IPS-18a (cell line): Measurements from ENCODE around the gene ECE1.
A peak's percentile ranks its signal among the peaks of the same experiment; 100 is the strongest.
"Not testable (repeated sequence)": the region's sequence is repeated elsewhere in the genome, so short reads cannot be mapped to it uniquely, and the experiment has no call there.

ENCODE experiments used
- H3K27ac ChIP-seq: one replicate; pipeline ENCODE4 v1.5.1; 2013; ENCODE audit warnings: low read length
- H3K27me3 ChIP-seq: one replicate; pipeline ENCODE4 v1.6.1; 2013; ENCODE audit warnings: mild to moderate bottlenecking, low read length; ENCODE audit not compliant: control insufficient read depth, insufficient read depth
- H3K36me3 ChIP-seq: one replicate; pipeline ENCODE4 v1.6.1; 2013; ENCODE audit warnings: low read depth, low read length; ENCODE audit not compliant: control insufficient read depth
- H3K4me1 ChIP-seq: one replicate; pipeline ENCODE4 v1.6.1; 2013; ENCODE audit warnings: low read depth, low read length; ENCODE audit not compliant: control insufficient read depth
- H3K4me3 ChIP-seq: one replicate; pipeline ENCODE4 v1.5.1; 2013; ENCODE audit warnings: low read length
- H3K9ac ChIP-seq: one replicate; pipeline ENCODE4 v1.6.1; 2013; ENCODE audit warnings: mild to moderate bottlenecking, low read length, moderate library complexity
- H3K9me3 ChIP-seq: one replicate; pipeline ENCODE4 v1.6.1; 2013; ENCODE audit warnings: low read depth, low read length; ENCODE audit not compliant: control insufficient read depth

Gene ECE1

DNA sequence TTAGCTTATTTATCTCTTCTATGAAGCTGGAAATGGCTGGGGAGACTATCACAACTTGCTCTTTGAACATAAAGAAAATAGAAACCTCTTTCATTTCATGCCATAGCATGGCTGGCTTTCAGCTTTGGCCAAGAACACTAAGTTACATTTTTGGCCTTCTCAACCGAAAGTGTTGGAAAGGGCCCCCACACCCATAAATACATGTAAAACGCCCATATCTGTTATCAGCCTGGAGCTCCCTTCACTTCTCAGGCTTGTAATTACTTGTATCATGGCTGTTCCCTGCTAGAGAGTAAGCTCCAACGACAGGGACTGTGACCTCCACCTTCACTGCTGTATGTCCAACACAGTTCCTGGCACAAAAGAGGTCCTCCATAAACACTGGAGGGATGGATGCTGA, 100.8 kb downstream of the ECE1 start:
- H3K27ac ChIP-seq, result no peak overlapping the region
- H3K9me3 ChIP-seq, result no peaks in the 10 kb centered on the region
- no peak overlapping the region for H3K9ac ChIP-seq
- H3K27me3 ChIP-seq, result peaks cover 82% of the 10 kb centered on the region
- H3K36me3 ChIP-seq, result no peaks in the 10 kb centered on the region
- H3K4me3 ChIP-seq, result no peak overlapping the region
- H3K4me1 ChIP-seq, result no peaks in the 10 kb centered on the region

DNA sequence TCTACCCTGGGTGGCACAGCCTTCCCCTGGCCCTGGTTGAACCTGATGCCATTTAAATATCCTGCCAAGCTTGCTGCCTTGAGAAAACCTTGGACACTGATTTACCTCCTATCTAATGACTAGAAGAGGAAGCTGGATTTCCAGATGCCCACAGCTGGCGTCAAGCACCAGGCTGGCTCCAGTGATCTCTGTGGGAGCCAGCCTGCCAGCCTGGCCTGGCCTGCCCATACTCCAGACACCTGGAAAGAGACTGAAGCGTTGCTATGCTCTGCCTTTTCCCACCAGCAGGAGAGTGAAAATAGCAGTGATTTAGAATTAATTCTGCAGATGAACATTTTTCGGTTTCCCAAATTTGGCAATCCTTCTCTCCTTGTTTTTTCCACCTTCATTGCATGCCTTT, 102.0 kb downstream of the ECE1 start:
- peaks cover 76% of the 10 kb centered on the region for H3K27me3 ChIP-seq

DNA sequence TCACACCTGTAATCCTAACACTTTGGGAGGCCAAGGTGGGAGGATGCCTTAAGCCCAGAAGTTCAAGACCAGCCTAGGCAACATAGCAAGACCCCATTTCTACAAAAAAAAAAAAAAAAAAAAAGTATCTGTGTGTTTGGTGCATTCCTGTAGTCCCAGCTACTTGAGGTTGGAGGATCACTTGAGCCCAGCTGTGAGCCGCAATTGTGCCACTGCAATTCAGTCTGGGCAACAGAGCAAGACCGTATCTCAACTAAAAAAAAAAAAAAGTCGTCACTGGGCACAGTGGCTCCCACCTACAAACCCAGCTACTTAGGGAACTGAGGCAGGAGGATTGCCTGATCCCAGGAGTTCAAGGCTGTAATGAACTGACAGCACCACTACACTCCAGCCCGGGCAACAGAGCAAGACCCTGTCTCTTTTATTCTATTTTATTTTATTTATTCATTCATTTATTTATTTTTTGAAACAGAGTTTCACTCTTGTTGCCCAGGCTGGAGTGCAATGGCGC, 105.0 kb downstream of the ECE1 start:
- no peaks in the 10 kb centered on the region for H3K36me3 ChIP-seq
- H3K4me1 ChIP-seq, result no peaks in the 10 kb centered on the region
- H3K4me3 ChIP-seq, result no peak overlapping the region
- H3K27ac ChIP-seq, result no peak overlapping the region
- H3K9ac ChIP-seq, result no peak overlapping the region
- H3K27me3 ChIP-seq, result peaks cover 57% of the 10 kb centered on the region
- H3K9me3 ChIP-seq, result no peaks in the 10 kb centered on the region

More for the DNA sequence above, 102.0 kb downstream of the ECE1 start:
- no peaks in the 10 kb centered on the region for H3K9me3 ChIP-seq
- H3K4me3 ChIP-seq, result no peak overlapping the region
- no peak overlapping the region for H3K9ac ChIP-seq
- H3K27ac ChIP-seq, result no peak overlapping the region
- no peaks in the 10 kb centered on the region for H3K4me1 ChIP-seq
- no peaks in the 10 kb centered on the region for H3K36me3 ChIP-seq

DNA sequence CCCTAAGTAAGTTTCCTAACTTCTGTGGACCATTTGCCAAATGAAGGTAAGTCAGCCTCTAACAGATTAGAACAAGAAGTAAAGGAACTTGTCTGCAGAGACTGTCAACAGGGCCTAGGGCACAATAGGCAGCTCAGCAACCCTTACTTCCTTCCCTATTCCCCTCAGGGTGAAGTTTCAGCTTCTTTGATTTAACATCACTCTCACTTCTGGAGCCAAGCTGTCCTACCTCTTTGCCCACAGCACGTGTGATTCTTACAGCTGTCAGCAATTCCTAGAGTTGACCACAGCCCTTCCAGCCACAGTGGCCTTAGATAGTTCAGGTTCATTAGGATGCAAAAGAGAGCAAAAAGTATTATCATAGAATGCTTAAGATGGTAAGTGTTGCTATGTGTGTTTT, 106.0 kb downstream of the ECE1 start:
- Histone ChIP-seq H3K9ac (no peak overlapping the region), H3K36me3 (no peaks in the 10 kb centered on the region), H3K4me1 (no peaks in the 10 kb centered on the region), H3K9me3 (no peaks in the 10 kb centered on the region), H3K4me3 (no peak overlapping the region), H3K27ac (no peak overlapping the region), H3K27me3 (peaks cover 47% of the 10 kb centered on the region)

DNA sequence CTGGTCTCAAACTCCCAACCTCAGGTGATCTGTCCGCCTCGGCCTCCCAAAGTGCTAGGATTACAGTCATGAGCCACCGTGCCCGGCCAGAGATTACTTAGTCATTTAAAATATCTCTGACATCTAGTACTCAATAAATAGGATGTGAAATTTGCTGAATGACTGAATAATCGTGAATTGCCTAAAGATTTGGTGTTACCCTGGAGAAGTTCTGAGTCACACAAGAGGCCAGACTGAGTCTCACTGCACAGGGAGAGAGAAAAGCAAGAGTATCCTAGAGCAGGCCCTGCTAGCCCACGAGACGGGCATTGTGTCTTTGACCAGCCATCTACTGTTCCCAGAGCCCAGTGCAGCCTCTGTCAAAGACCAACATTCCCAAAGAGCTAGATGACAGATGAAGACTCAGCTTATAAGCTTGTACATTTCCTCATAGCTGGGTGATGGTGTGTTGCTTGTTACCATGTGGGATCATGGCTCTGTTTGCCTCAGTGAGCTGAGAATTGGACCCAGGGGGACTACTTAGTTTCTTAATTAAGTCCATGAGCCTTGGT, 108.0 kb downstream of the ECE1 start:
- no peaks in the 10 kb centered on the region for H3K36me3 ChIP-seq
- no peak overlapping the region for H3K9ac ChIP-seq
- H3K27ac ChIP-seq, result no peak overlapping the region
- no peak overlapping the region for H3K4me3 ChIP-seq
- peaks cover 35% of the 10 kb centered on the region for H3K27me3 ChIP-seq
- H3K9me3 ChIP-seq, result no peaks in the 10 kb centered on the region
- H3K4me1 ChIP-seq, result no peaks in the 10 kb centered on the region

DNA sequence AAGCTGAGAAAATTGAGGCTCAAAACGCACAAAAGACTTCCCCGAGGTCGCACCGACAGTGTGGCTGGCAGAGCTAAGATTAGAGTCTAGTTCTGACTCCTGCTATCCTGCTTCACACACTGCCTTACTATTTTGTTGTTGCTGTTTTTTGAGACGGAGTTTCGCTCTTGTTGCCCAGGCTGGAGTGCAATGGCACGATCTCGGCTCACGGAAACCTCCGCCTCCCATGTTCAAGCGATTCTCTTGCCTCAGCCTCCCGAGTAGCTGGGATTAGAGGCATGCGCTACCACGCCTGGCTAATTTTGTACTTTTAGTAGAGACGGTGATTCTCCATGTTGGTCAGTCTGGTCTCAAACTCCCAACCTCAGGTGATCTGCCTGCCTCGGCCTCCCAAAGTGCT, 112.0 kb downstream of the ECE1 start:
- not testable (repeated sequence) for H3K9me3 ChIP-seq, H3K9ac ChIP-seq, H3K36me3 ChIP-seq, H3K4me3 ChIP-seq, H3K27ac ChIP-seq
- H3K4me1 ChIP-seq, result peaks cover 11% of the 10 kb centered on the region
- H3K27me3 ChIP-seq, result peaks cover 16% of the 10 kb centered on the region

DNA sequence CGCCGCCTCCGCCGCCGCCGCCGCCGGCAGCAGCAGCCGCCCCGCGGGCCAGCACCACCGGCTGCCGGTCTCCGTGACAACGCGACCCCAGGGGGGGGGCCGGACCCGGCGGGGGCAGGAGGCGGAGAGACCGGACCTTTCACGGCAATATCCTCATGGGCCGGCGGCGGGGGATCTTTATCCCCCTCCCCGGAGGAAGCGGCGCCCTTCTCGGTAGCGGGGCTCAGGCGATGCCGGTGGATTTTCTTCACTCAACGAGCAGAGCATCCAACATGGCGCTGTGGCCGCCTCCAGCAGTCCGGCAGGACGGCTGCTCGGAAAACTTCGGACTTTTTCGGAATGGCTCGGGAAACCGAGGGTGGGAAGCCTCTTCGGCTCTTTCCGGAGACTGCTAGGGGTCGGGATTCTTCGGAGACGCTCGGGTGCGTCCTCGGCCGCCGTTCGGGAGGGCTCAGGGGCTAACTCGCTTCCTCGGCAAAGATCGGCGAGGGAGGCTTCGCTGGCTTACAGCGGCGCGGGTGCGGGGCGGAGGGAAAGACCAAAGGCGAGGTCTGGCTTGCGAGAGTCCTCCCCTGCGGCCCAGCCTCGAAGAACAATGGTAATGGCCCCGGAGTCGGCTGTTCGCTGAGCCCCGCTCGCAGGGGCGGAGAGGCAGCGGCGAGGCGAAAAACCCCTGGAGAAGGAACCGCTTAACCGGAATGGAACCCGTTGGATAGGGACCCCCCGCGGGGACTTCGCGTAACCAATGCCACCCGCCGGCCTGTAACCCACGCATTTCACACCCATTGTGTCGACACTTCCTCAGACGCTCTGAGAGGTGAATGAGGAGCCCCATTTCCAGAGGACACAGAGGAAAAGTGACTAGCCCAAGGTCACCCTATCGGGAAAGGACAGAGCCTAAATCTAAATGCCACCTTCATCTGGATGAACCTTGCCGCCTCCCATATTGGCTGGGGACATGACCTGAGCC, 113.4 kb downstream of the ECE1 start, which contains the start of gene EIF4G3:
Gene EIF4G3 (minus strand): TSS at position 312 of the 970 bp plus-strand sequence. CDS start 174,155 bp downstream, outside the sequence.
- H3K36me3 ChIP-seq, result no peaks in the 10 kb centered on the region
- H3K9me3 ChIP-seq, result no peaks in the 10 kb centered on the region
- H3K27me3 ChIP-seq, result peaks cover 16% of the 10 kb centered on the region
- peak within 1 kb of the TSS; percentile 83 for H3K9ac ChIP-seq
- H3K27ac ChIP-seq, result peak within 1 kb of the TSS; percentile 31
- H3K4me3 ChIP-seq, result peak within 1 kb of the TSS; percentile 78
- H3K4me1 ChIP-seq, result peaks cover 11% of the 10 kb centered on the region

DNA sequence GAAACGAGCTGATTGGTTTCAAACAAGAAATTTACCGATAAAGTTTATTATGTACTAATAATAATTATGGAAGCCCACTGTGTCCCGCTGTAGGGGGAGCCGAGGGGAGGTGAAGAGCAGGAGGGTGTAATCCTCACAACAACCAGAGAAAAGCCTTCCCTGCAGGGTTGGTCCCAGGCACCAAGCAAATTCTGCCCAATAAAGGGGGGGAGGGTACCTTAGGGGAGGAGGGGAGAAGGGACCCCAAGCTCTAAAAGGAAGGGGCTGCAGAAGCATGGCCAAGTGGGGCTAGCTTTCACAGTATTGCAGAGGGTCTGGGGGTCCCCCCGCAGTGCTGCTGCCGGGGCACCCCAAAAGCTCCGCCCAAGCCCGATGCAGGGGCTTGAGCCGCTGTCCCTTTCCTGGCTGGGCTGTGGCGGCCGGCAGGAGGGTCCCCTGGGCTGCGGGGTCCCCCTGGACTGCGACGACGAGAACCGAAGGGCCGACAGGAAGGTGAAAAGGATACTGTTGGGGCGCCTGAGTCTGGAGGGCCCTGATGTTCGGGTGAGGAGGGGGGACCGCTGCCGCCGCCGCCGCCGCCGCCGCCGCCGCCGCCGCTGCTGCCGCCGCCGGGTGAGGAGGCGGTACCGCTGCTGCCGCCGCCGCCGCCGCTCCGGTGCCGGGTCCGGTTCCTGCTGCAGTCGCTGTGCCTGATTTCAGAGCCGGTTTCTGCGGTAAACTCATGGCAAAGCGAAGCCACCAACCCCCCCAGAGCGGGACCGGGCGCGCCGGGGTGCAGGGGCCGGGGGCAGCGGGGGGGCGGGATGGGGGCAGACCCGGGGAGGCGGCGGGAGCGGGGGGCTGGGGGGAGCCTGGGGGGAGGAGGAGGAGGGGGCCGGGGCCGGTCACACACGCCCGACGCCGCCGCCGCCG, 114.3 kb downstream of the ECE1 start:
- peaks cover 13% of the 10 kb centered on the region for H3K27me3 ChIP-seq
- peak overlapping the region; percentile 83 for H3K9ac ChIP-seq
- peaks cover 11% of the 10 kb centered on the region for H3K4me1 ChIP-seq
- H3K9me3 ChIP-seq, result no peaks in the 10 kb centered on the region
- no peaks in the 10 kb centered on the region for H3K36me3 ChIP-seq
- H3K27ac ChIP-seq, result peak overlapping the region; percentile 31
- H3K4me3 ChIP-seq, result peak overlapping the region; percentile 78

DNA sequence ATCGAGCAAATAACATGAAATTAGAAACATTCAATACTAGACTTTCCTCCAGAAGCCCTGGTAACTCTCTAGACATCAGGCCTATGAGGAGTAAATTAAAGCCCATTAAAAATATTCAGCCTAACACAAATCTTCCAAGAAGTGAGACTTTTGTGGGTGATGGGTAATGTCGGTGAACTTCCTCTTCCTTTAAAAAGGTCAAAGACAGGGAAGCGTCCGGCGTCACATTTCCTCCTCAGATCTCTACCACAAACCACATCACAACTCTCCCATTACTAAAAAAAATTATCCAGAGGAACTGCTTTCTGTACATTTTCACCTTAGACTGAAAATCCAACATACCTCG, 115.0 kb downstream of the ECE1 start:
- Histone ChIP-seq H3K27me3 (peaks cover 9% of the 10 kb centered on the region), H3K36me3 (no peaks in the 10 kb centered on the region), H3K4me3 (peak overlapping the region; percentile 78), H3K27ac (no peak overlapping the region), H3K4me1 (peaks cover 11% of the 10 kb centered on the region), H3K9me3 (no peaks in the 10 kb centered on the region), H3K9ac (peak overlapping the region; percentile 83)

DNA sequence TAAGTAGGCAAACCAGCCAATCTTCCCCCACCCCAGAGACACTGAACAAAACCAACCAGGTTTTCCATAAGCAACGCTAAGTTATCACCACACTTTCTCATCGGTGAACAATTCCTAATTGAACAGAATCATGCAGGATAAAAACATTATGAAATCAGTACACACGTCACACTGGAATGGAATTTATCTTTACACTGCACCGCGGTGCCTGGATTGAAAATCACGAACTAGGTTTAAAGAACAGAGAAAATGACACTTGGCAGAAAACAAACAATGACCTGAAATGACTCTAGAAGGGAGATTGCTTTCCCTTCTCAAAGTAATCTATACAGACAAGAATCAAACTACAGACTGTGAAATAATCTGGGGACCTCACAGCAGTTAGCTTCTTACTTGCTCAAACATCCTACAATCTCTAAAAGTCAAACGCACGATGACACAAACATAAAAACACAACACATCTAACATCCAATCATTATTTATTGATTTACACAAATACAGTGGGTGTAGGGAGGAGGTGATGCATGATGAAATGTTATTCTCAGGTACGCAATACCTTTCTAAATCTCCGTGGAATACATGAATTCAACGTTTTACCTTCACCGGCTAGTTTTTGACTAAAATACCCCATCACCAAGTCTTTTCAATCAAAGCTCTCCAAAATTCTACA, 115.5 kb downstream of the ECE1 start:
- H3K27me3 ChIP-seq, result peaks cover 9% of the 10 kb centered on the region
- peak overlapping the region; percentile 83 for H3K9ac ChIP-seq
- no peaks in the 10 kb centered on the region for H3K9me3 ChIP-seq
- H3K27ac ChIP-seq, result no peak overlapping the region
- H3K4me1 ChIP-seq, result peaks cover 11% of the 10 kb centered on the region
- peak overlapping the region; percentile 78 for H3K4me3 ChIP-seq
- no peaks in the 10 kb centered on the region for H3K36me3 ChIP-seq
